H1 (cell line): ENCODE data around the gene HYCC1. TPM values are rescaled to one million over a fixed set of nuclear protein-coding genes. Genes with fewer than 3 reads are reported as not detected.

Source experiments
- CTCF ChIA-PET: fragments of 300-600 bp; sonication (Branson Sonifier 250); formaldehyde crosslinking; loops from one replicate; lab custom pipeline; 2021; ENCODE audit not compliant: partially characterized antibody; lab: Charles Lee
- POLR2A ChIA-PET: fragments of 300-600 bp; sonication (Branson Sonifier 250); formaldehyde crosslinking; loops from one replicate; lab custom pipeline; 2021; ENCODE audit warnings: inconsistent platforms; ENCODE audit not compliant: partially characterized antibody; lab: Charles Lee
- DNase-seq, 2 experiments: peaks; one replicate each; pipeline versions ENCODE4 v3.0.0 to v3.0.0-alpha.2; 2010 to 2022; ENCODE audit warnings: low spot score in 2 of 2, low read depth in 1 of 2, mixed read lengths in 1 of 2
- FAIRE-seq: peaks from 2 replicates; lab custom pipeline; 2011; peaks lifted over from hg19 to GRCh38; lab: Jason Lieb, UNC
- H2AFZ ChIP-seq: 2 replicates; pipeline ENCODE4 v1.8.1; 2012; ENCODE audit warnings: low read length, inconsistent platforms
- H2AK5ac ChIP-seq: 2 replicates; pipeline ENCODE4 v1.6.1; 2013; ENCODE audit warnings: low read depth, low read length
- H2BK120ac ChIP-seq: replicated peaks from 2 replicates; pipeline ENCODE3; 2013; ENCODE audit warnings: low read depth, low read length, inconsistent platforms
- H2BK12ac ChIP-seq: 2 replicates; pipeline ENCODE4 v1.6.1; 2013; ENCODE audit warnings: low read depth, low read length
- H2BK15ac ChIP-seq: 2 replicates; pipeline ENCODE4 v1.6.1; 2013; ENCODE audit warnings: low read length
- H2BK20ac ChIP-seq: 2 replicates; pipeline ENCODE4 v1.6.1; 2013; ENCODE audit warnings: low read length
- H2BK5ac ChIP-seq: 2 replicates; pipeline ENCODE4 v1.6.1; 2013; ENCODE audit warnings: low read depth, low read length
- H3K14ac ChIP-seq: 2 replicates; pipeline ENCODE4 v1.6.1; 2013; ENCODE audit warnings: inconsistent platforms; ENCODE audit not compliant: insufficient read length
- H3K18ac ChIP-seq: 2 replicates; pipeline ENCODE4 v1.6.1; 2013; ENCODE audit warnings: low read length; ENCODE audit errors: extremely low read depth
- H3K23ac ChIP-seq: 2 replicates; pipeline ENCODE4 v1.6.1; 2013; ENCODE audit warnings: inconsistent platforms; ENCODE audit not compliant: insufficient read length
- H3K23me2 ChIP-seq: 2 replicates; pipeline ENCODE4 v1.6.1; 2013; ENCODE audit warnings: low read depth, low read length
- H3K27ac ChIP-seq: 2 replicates; pipeline ENCODE4 v1.6.1; 2011; ENCODE audit warnings: low read depth, low read length, inconsistent platforms
- H3K27me3 ChIP-seq, 4 experiments: replicated peaks in 1 of 4; 1 replicate in 1 of 4; 2 replicates in 3 of 4; pipeline versions ENCODE4 v1.6.1 to v1.8.1; 2011 to 2013; ENCODE audit warnings: low read length in 3 of 4, mild to moderate bottlenecking in 3 of 4, inconsistent platforms in 2 of 4, mixed read lengths in 2 of 4, moderate library complexity in 1 of 4; ENCODE audit not compliant: control insufficient read depth in 3 of 4, insufficient read depth in 3 of 4; ENCODE audit errors: extremely low read depth in 1 of 4
- H3K36me3 ChIP-seq, 4 experiments: 2 replicates each; pipeline versions ENCODE4 v1.6.1 to v1.8.1; 2011 to 2013; ENCODE audit warnings: mild to moderate bottlenecking in 4 of 4, low read length in 3 of 4, moderate library complexity in 2 of 4, control low read depth in 1 of 4, inconsistent platforms in 1 of 4; ENCODE audit not compliant: insufficient read depth in 4 of 4, control insufficient read depth in 2 of 4
- H3K4ac ChIP-seq: replicated peaks from 2 replicates; pipeline ENCODE3; 2013; ENCODE audit warnings: low read length, low read depth, mixed read lengths, inconsistent platforms; ENCODE audit not compliant: insufficient read length
- H3K4me1 ChIP-seq, 4 experiments: replicated peaks in 1 of 4; 1 replicate in 1 of 4; 2 replicates in 3 of 4; pipeline versions ENCODE4 v1.6.1 to v1.8.1; 2011 to 2013; ENCODE audit warnings: low read length in 3 of 4, inconsistent platforms in 2 of 4, mixed read lengths in 1 of 4; ENCODE audit not compliant: insufficient read depth in 4 of 4, control insufficient read depth in 3 of 4
- H3K4me2 ChIP-seq, 2 experiments: 2 replicates each; pipeline versions ENCODE4 v1.6.1 to v1.8.1; 2011 to 2013; ENCODE audit warnings: low read depth in 2 of 2, low read length in 2 of 2, control low read depth in 1 of 2, inconsistent platforms in 1 of 2, mild to moderate bottlenecking in 1 of 2; ENCODE audit not compliant: insufficient read depth in 1 of 2
- H3K4me3 ChIP-seq, 4 experiments: fragments of 200-600, 300-600 bp in 1 of 4; sonication (generic), shearing (Covaris generic), sonication (Bioruptor Twin) in 1 of 4; 2 replicates each; pipeline versions ENCODE4 v1.5.1 to v1.8.1; 2011 to 2016; ENCODE audit warnings: low read length in 4 of 4, low read depth in 3 of 4, control low read depth in 2 of 4, inconsistent platforms in 2 of 4, mild to moderate bottlenecking in 2 of 4, mixed read lengths in 1 of 4, moderate library complexity in 1 of 4; ENCODE audit not compliant: insufficient read depth in 2 of 4; ENCODE audit errors: extremely low read depth in 1 of 4
- H3K56ac ChIP-seq: replicated peaks from 2 replicates; pipeline ENCODE3; 2013; ENCODE audit warnings: low read depth, mild to moderate bottlenecking, mixed read lengths, low read length, inconsistent platforms; ENCODE audit not compliant: insufficient read length
- H3K79me1 ChIP-seq: 2 replicates; pipeline ENCODE4 v1.6.1; 2013; ENCODE audit warnings: low read depth, low read length, control low read depth
- H3K79me2 ChIP-seq, 2 experiments: 2 replicates each; pipeline versions ENCODE4 v1.6.1 to v1.8.1; 2012 to 2013; ENCODE audit warnings: low read length in 2 of 2, mild to moderate bottlenecking in 2 of 2, inconsistent platforms in 1 of 2; ENCODE audit not compliant: insufficient read depth in 2 of 2, control insufficient read depth in 1 of 2
- H3K9ac ChIP-seq, 4 experiments: replicated peaks in 1 of 4; 1 replicate in 1 of 4; 2 replicates in 3 of 4; pipeline versions ENCODE4 v1.6.1 to v1.8.1; 2011 to 2013; ENCODE audit warnings: low read depth in 3 of 4, low read length in 3 of 4, control low read depth in 2 of 4, mild to moderate bottlenecking in 2 of 4, moderate library complexity in 2 of 4, inconsistent platforms in 1 of 4; ENCODE audit errors: extremely low read depth in 1 of 4
- H3K9me3 ChIP-seq, 2 experiments: 2 replicates each; pipeline versions ENCODE4 v1.6.1 to v1.8.1; 2012 to 2013; ENCODE audit warnings: mild to moderate bottlenecking in 2 of 2, moderate library complexity in 2 of 2, control low read depth in 1 of 2, inconsistent platforms in 1 of 2, low read depth in 1 of 2, low read length in 1 of 2, mixed read lengths in 1 of 2; ENCODE audit not compliant: insufficient read depth in 2 of 2
- H4K20me1 ChIP-seq, 2 experiments: replicated peaks in 1 of 2; 2 replicates each; pipeline versions ENCODE3 to v1.8.1; 2011 to 2013; ENCODE audit warnings: inconsistent platforms in 2 of 2, low read length in 2 of 2, mild to moderate bottlenecking in 1 of 2; ENCODE audit not compliant: insufficient read depth in 2 of 2, control insufficient read depth in 1 of 2
- H4K5ac ChIP-seq: 2 replicates; pipeline ENCODE4 v1.6.1; 2013; ENCODE audit warnings: low read length, low read depth, mixed read lengths, inconsistent platforms; ENCODE audit not compliant: insufficient read length
- H4K8ac ChIP-seq: 2 replicates; pipeline ENCODE4 v1.8.0; 2013; ENCODE audit warnings: mild to moderate bottlenecking, moderate library complexity, low read length, inconsistent platforms; ENCODE audit not compliant: insufficient read depth; ENCODE audit errors: extremely low read depth
- H4K91ac ChIP-seq: replicated peaks from 2 replicates; pipeline ENCODE3; 2013; ENCODE audit warnings: low read length, mixed read lengths, inconsistent platforms; ENCODE audit not compliant: insufficient read length
- ASH2L ChIP-seq: fragments of 200-600, 300-600 bp; sonication (generic); IDR thresholded peaks from one replicate; pipeline ENCODE4 v1.7.1; 2017; ENCODE audit warnings: low read length
- BRCA1 ChIP-seq: IDR thresholded peaks from 2 replicates; pipeline ENCODE4 v1.6.1; 2012; ENCODE audit warnings: low read depth, low read length, improper control_type of control experiment
- CBX8 ChIP-seq: fragments of 300-800, 300-1000 bp; sonication (generic); IDR thresholded peaks from 2 replicates; pipeline ENCODE4 v1.7.1; 2016; ENCODE audit warnings: low read depth, low read length, borderline replicate concordance
- CHD2 ChIP-seq: IDR thresholded peaks from 2 replicates; pipeline ENCODE4 v1.6.1; 2012; ENCODE audit warnings: low read length, improper control_type of control experiment
- EGR1 ChIP-seq: IDR thresholded peaks from 2 replicates; pipeline ENCODE4 v1.6.1; 2011; ENCODE audit warnings: low read depth, low read length, borderline replicate concordance
- EP300 ChIP-seq, 2 experiments: IDR thresholded peaks; 1 replicate in 1 of 2; 2 replicates in 1 of 2; pipeline ENCODE4 v1.6.1; 2011 to 2012; ENCODE audit warnings: low read depth in 2 of 2, low read length in 2 of 2, mild to moderate bottlenecking in 2 of 2, borderline replicate concordance in 1 of 2, inconsistent platforms in 1 of 2, moderate library complexity in 1 of 2
- GABPA ChIP-seq: IDR thresholded peaks from 2 replicates; pipeline ENCODE4 v1.6.1; 2011; ENCODE audit warnings: mild to moderate bottlenecking, low read length, moderate library complexity, borderline replicate concordance; ENCODE audit not compliant: insufficient read depth
- MAFK ChIP-seq: IDR thresholded peaks from 2 replicates; pipeline ENCODE4 v1.6.1; 2012; ENCODE audit warnings: low read depth, mild to moderate bottlenecking, improper control_type of control experiment, low read length
- POLR2A ChIP-seq, 2 experiments: IDR thresholded peaks; 1 replicate in 1 of 2; 2 replicates in 1 of 2; pipeline ENCODE4 v1.6.1; 2011; ENCODE audit warnings: low read depth in 2 of 2, low read length in 2 of 2, mild to moderate bottlenecking in 2 of 2; ENCODE audit errors: control extremely low read depth in 1 of 2
- POU5F1 ChIP-seq: IDR thresholded peaks from 2 replicates; pipeline ENCODE4 v1.6.1; 2011; ENCODE audit warnings: low read depth, mild to moderate bottlenecking, low read length, moderate library complexity
- RFX5 ChIP-seq: IDR thresholded peaks from 2 replicates; pipeline ENCODE4 v1.6.1; 2011; ENCODE audit warnings: low read depth, low read length, improper control_type of control experiment, borderline replicate concordance
- SIN3A ChIP-seq, 2 experiments: IDR thresholded peaks in 1 of 2; conservative IDR thresholded peaks in 1 of 2; 2 replicates each; pipeline ENCODE4 v1.6.1; 2011 to 2012; ENCODE audit warnings: low read length in 2 of 2, improper control_type of control experiment in 1 of 2, low read depth in 1 of 2, mild to moderate bottlenecking in 1 of 2
- SP4 ChIP-seq: IDR thresholded peaks from 2 replicates; pipeline ENCODE4 v1.6.1; 2012; ENCODE audit warnings: low read length, inconsistent platforms
- TAF1 ChIP-seq: IDR thresholded peaks from 2 replicates; pipeline ENCODE4 v1.6.1; 2011; ENCODE audit warnings: mild to moderate bottlenecking, low read depth, low read length
- TBP ChIP-seq: IDR thresholded peaks from 2 replicates; pipeline ENCODE4 v1.6.1; 2011; ENCODE audit warnings: low read depth, low read length, improper control_type of control experiment
- WGBS, 2 experiments: shearing (Covaris generic) in 1 of 2; methylation state at CpG; one replicate each; pipeline versions ENCODE4 v1.1.6 to v1.1.7; 2013 to 2015; ENCODE audit warnings: low lambda C conversion rate in 2 of 2, mixed read lengths in 2 of 2, inconsistent platforms in 1 of 2, low coverage in 1 of 2, missing lambda C conversion rate in 1 of 2; ENCODE audit not compliant: insufficient replicate concordance in 2 of 2, insufficient coverage in 1 of 2, insufficient read length in 1 of 2; ENCODE audit errors: extremely low coverage in 1 of 2, missing lambda C conversion rate in 1 of 2; 5-methylcytosine and 5-hydroxymethylcytosine counted together
- polyA plus RNA-seq, 7 experiments: library from polyadenylated mRNA; depleted of rRNA in 3 of 7; stranded (reverse) in 5 of 7; unstranded in 2 of 7; fragments of >200 nt in 5 of 7; fragments of 200-250 nt in 2 of 7; gene quantifications; 1 replicate in 5 of 7; 2 replicates in 1 of 7; 4 replicates in 1 of 7; pipeline versions ENCODE4 v1.2.1 to v1.2.3, GENCODE V29; 2011 to 2013; ENCODE audit warnings: missing spikeins in 2 of 7, mixed read lengths in 2 of 7
- total RNA-seq: library from RNA; stranded (reverse); fragmentation: NEBNext Ultra II Directional; extraction: Animal tissue kit (Norgen Biotek cat#: 25700); gene quantifications from 2 replicates; pipeline ENCODE4 v1.2.1, GENCODE V29; 2021

HYCC1 gene
- total and polyA plus RNA-seq, 2 of the 8 experiments (the other 6 are each of a cell fraction or from before 2014, with no cell fraction given) = 20.2 to 142 TPM

DNA sequence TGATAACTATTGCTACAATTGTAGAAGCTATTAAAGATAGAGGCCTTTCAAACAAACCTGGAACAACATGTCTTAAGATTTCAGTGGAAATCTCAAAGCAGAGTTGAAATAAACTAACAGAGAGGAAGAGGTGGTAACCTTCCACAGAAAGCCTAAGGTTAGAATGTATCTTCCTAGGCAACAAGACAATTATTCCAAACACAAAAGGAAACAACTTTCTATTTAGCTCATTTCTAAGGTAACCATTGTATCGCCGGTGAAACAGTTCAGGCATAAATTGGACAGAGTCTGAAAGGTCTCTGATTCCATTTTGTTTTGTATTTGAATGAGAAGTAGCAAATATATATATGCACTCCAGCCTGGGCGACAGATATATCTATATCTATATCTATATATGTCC lies 30.7 kb upstream of the HYCC1 start:
- Histone ChIP-seq H3K9me3 (peaks cover 2 to 10% of the 10 kb centered on the region in 2 experiments; a peak in 2 of 4 replicates), H4K91ac (no peak overlapping the region), H2BK20ac (no peak overlapping the region), H3K4ac (no peak overlapping the region), H3K23me2 (no peaks in the 10 kb centered on the region; the same call in 1 of the 2 replicates), H3K4me1 (no peaks in the 10 kb centered on the region), H3K36me3 (no peaks in the 10 kb centered on the region), H2BK5ac (no peak overlapping the region), H4K5ac (no peak overlapping the region), H3K18ac (no peak overlapping the region), H2BK120ac (no peak overlapping the region), H3K9ac (no peak overlapping the region; a peak in 1 of 7 replicates), H3K79me1 (no peaks in the 10 kb centered on the region), H3K23ac (no peak overlapping the region), H3K4me2 (no peak overlapping the region), H3K27ac (no peak overlapping the region), H3K27me3 (no peaks in the 10 kb centered on the region), H2BK15ac (no peak overlapping the region), H3K56ac (no peak overlapping the region), H4K20me1 (no peaks in the 10 kb centered on the region), H2AFZ (no peak overlapping the region), H4K8ac (no peak overlapping the region), H3K14ac (no peak overlapping the region), H3K4me3 (no peak overlapping the region), H2AK5ac (no peak overlapping the region), H2BK12ac (no peak overlapping the region), H3K79me2 (no peaks in the 10 kb centered on the region)
- ChIA-PET POLR2A (no interaction called here), CTCF (interaction anchor here (0.8 to 2.2 kb wide), 7 partner anchors 9 to 308 kb away, joined by 3 to 10 read pairs (median 4); no protein-coding TSS in a partner anchor)
- 96% methylated on average over 3 of the region's 3 CpGs; no CpG with 5 or more reads in 1 of the 2 experiments for WGBS, 2 experiments
- FAIRE-seq = no peak
- DNase-seq = no peak
- TF ChIP-seq BRCA1 = no peak
- no peak for TF ChIP-seq TAF1
- TF ChIP-seq EP300 (IDR thresholded peaks at IDR 0.05; ENCODE audit: borderline replicate concordance in 1 of 2, low read depth in 2 of 2, low read length in 2 of 2) = no peak
- no peak for TF ChIP-seq CHD2
- TF ChIP-seq TBP = no peak
- no peak for TF ChIP-seq ASH2L
- no peak for TF ChIP-seq SIN3A (conservative IDR thresholded peaks at IDR 0.05 in 1 of 2, IDR thresholded peaks at IDR 0.05 in 1 of 2; ENCODE audit: low read depth in 1 of 2, low read length in 2 of 2)
- TF ChIP-seq GABPA = no peak
- no peak for TF ChIP-seq POLR2A (IDR thresholded peaks at IDR 0.05; ENCODE audit: control extremely low read depth in 1 of 2, low read depth in 2 of 2, low read length in 2 of 2)
- TF ChIP-seq EGR1 = no peak
- TF ChIP-seq SP4 = no peak
- TF ChIP-seq CBX8 = no peak
- no peak for TF ChIP-seq POU5F1
- no peak for TF ChIP-seq RFX5
- TF ChIP-seq MAFK = no peak
